B cell (primary cell): Measurements from ENCODE around the gene DAB1.

Experiments
- CTCF ChIP-seq: fragments of 200-600 bp; IDR thresholded peaks from one replicate; pipeline ENCODE4 v1.8.0; 2022; ENCODE audit warnings: antibody characterized with exemption, mild to moderate bottlenecking
- EZH2 ChIP-seq: IDR thresholded peaks from 2 replicates; pipeline ENCODE4 v1.6.1; 2012; ENCODE audit warnings: borderline replicate concordance, low read depth, mild to moderate bottlenecking, moderate library complexity, low read length; ENCODE audit not compliant: insufficient read depth, poor library complexity, severe bottlenecking

- no peak for TF ChIP-seq CTCF
- TF ChIP-seq EZH2, result no peak
Measured at GRCh38 chr1:57304591-57304990, 119.3 kb downstream of the DAB1 start.
